Stimulated activated CD8-positive, alpha-beta memory T cell treated with anti-CD3 and anti-CD28 coated beads, Interleukin-15, amount 100 ng/mL, for 1 hour (primary cell): Measurements from ENCODE around the gene C1orf122.

Source experiments
- DNase-seq: peaks from one replicate; pipeline ENCODE4 v3.0.0-alpha.2; 2020; ENCODE audit warnings: low read depth

C1orf122 gene

DNA sequence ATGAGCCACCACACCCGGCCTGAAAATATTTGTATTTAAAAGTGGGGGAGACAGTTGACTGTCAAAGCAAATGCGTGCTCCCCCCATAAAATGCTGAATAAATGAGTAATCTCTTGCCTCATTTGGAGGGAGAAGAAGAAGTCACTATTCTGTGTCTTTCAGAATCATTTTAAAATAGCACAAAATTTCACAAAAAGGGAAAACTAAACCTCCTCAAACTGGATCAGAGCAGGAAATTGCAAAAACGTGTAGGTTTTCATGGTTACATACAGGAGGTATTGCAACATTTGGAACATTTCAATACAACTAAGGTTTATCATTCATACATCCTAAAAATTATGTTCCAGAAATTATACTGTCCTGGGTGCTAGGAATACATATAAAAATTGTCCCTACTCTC, 38.2 kb downstream of the C1orf122 start:
- DNase-seq: no peak

GRCh38 chr1:37846647-37847339, 39.2 kb downstream of the C1orf122 start:
- no peak for DNase-seq

- DNase-seq: no peak
These were observed 41.9 kb downstream of the C1orf122 start for GRCh38 chr1:37849480-37849879.

GRCh38 chr1:37850352-37850955, 42.9 kb downstream of the C1orf122 start:
- no peak for DNase-seq

DNA sequence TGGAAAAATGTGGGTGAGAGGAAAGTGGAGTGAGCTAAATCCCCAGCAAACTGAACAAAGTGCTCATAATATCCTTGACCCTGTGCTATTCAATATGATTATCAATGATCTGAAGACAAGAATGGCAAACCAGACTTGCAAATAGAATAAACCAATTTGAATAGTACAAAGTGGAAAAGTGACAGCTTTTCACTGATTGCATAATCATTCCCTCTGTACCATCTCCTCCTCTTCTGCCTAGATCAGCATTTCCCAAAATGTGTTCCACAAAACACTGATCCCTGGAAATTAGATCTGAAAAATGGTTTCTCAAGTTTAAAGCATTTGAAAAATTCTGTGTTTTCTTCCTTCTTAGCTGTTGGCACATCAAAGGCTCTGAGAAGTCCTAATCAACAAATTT, 43.7 kb downstream of the C1orf122 start:
- no peak for DNase-seq

GRCh38 chr1:37851782-37852210, 44.2 kb downstream of the C1orf122 start:
- DNase-seq: no peak

DNA sequence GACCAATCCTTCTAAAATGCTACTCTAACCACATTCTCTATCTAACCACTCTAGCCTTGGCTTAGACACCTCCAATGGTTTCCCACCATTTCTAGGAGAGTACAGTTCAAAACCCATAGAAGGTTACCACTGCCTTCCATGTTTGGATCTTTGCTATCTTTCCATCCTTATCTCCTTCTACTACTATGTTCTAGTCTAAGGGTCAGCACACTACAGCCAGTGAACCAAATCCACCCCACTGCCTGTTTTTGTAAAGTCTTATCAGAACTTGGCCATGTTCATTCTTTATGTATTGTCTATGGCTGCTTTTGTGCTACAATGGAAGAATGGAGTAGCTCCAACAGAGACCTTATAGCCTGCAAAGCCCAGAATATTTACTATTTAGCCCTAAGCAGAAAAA, 45.6 kb downstream of the C1orf122 start:
- no peak for DNase-seq

DNA sequence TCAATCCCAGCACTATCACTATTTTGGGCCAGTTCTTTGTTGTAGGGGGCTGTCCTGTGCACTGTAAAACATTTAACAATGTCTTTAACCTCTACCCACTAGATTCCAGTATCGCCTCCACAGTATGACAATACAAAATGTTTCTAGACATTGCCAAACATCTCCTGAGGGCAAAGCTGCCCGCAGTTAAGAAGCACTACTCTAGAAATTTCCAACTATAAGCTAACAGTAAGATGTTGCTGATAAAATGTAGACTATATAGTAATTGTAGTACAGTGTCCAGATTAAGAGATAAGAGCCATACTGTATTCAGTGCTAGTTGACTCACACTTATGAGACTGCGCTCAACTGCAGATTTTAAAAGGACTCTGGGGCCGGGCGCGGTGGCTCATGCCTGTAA, 46.8 kb downstream of the C1orf122 start:
- no peak for DNase-seq
